Stimulated activated CD8-positive, alpha-beta memory T cell treated with anti-CD3 and anti-CD28 coated beads, Interleukin-15, amount 100 ng/mL, for 48 hours (primary cell): ENCODE data around the gene KLHL14.

ENCODE experiments used
- DNase-seq, 2 donors: peaks; one replicate each; pipeline ENCODE4 v3.0.0-alpha.2; 2020; ENCODE audit warnings: low read depth in 2 of 2

The KLHL14 gene

DNA sequence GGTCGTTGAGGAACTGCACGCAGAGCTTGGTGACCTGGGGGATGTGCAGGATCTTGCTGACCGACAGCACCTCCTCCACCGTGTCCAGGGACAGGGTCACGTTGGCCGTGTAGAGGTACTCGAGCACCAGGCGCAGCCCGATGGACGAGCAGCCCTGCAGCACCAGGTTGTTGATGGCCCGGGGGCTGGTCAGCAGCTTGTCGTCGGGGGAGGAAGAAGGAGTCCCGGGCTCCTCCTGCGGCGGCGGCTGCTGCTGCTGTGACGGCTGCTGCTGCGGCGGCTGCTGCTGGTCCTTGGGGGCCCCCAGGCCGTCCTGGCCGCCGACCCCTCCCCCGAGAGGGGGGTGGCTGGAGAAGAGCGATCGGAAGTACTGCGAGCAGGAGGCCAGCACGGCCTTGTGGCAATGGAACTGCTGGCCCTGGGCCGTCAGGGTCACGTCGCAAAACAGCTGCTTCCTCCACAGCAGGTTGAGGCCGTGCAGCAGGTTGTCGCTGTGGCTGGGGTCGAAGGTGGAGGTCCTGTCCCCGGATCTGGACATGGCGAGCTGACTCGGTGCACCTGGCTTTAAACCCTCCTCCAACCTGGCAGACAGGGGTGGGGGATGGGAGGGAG, 2.7 kb downstream of the KLHL14 start:
- no peak for DNase-seq

- DNase-seq: no peak
Observed at GRCh38 chr18:32769586-32770053, 3.2 kb downstream of the KLHL14 start.

GRCh38 chr18:32769071-32769585, 3.7 kb downstream of the KLHL14 start:
- no peak for DNase-seq

DNA sequence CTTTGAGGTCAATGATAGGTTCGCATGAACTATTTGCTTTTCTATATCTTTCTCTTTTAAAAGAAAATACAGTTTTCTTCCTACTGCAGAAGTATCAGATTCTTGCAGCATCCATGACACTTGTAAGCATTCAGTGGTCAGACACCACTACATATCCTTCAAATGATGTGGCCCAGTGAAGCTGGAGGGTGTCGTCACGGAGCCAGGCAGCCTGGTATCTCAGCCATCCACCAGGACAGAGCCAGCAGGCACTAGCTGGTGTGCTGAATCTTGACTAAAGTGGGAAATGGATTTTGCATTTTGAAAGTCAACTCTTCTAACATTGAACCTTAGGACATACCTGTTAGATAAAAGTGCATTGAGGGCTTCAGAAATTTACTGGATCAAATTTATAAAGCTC, 5.4 kb downstream of the KLHL14 start:
- no peak for DNase-seq

- no peak for DNase-seq
Observed at GRCh38 chr18:32764611-32765244, 8.1 kb downstream of the KLHL14 start.

DNA sequence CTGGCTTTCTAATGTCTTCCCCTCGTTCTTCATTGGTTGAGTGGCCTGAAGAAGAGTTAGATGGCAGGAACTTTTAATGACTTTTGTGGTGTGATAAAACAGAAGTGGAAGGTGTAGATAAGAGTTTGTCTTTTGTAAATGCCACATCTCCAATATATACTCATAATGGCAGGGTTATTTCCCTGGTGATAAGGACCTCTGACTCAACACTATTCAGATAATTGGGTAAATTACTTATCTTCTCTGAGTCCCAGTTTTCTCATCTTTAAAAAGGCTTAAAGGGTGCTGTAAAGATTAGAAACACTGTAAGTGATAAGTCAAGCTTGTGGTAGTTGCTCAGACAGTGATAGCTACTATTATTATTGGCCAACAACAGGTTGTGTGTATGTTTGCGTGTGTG, 9.5 kb downstream of the KLHL14 start:
- no peak for DNase-seq

DNA sequence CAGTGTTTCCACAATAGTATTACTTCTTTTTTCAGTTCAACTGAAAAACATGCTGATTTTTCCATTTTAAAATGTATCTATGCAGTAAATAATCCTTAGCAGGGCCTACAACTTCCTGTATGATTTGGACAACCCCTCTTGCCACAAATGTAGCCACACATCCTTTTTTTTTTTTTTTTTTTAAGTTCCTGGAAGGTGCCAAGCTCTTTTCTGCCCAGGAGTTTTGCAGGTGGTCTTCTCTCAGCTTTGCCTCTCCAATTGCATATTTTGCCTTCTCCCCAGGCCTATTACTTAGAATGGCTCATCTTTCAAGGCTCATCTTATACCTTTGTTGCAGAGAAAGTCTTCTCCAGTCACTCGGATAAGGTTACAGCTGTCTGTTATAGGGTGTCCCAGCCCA, 11.6 kb downstream of the KLHL14 start:
- no peak for DNase-seq

- no peak for DNase-seq
Observed at GRCh38 chr18:32760391-32760790, 12.4 kb downstream of the KLHL14 start.

- DNase-seq: no peak
Observed at GRCh38 chr18:32759611-32760167, 13.1 kb downstream of the KLHL14 start.

GRCh38 chr18:32754508-32755263, 18.1 kb downstream of the KLHL14 start:
- no peak for DNase-seq

DNA sequence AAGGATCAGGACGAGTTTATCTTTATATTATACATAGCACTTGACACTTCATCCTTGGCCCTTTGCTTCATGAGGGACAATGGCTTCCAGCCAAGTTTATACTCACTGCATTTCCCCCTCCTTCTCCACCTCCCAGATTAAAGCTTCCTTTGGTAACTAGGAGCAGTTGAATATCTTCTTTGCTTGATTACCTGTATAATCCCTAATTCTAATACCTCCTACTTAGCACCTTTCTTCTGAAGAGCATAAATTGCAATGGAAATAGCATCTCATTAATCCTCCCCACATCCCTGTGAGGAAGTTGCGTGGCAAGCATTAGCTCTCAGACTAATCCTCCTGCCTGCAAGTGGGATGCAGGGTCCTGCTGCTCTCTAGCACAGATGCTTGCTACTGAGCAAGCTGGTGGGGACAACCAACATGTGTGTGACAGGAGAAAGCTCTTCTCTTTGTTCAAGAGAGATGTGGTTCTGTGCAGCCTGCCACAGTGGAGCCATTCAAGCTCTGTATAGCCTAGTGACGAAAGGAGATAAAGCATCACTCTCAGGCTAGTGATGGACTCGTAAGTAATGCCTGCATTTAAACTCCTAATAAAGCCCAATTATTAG, 19.1 kb downstream of the KLHL14 start:
- no peak for DNase-seq

- no peak for DNase-seq
Observed at GRCh38 chr18:32750328-32750727, 22.5 kb downstream of the KLHL14 start.

DNA sequence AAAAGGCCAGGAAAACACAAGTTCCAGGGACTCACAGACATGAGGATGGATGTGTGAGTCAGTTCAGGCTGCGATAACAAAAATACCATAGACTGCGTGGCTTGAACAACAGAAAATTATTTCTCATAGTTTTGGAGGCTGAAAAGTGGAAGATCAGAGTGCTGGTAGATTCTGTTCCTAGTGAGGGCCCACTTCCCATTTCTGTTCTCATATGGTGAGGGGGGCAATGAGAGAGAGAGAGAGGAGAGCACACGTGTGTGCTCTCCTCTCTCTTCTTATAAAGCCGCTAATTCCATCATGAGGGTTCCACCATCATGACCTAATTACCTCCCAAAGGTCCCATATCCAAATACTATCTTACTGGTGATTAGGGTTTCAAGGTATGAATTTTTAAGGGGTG, 23.0 kb downstream of the KLHL14 start:
- no peak for DNase-seq

DNA sequence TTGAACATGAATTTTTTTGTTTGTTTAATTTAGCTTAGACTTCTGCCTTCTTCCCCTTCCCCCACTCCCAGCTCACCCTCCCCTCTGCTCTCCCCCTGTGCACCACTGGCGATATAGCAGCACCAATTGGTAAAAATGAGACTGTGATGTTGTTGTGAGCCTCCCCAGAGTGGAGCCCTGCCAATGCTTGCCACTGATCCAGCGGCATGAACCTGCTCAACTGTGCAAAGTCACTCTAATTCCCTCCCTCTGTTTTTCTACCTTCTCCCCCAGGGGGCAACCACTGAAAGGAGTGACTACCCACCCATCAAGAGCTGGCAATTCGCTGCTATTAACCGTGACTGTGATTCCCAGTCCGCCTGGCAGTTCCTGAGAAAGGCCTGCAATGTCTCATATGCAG, 30.2 kb downstream of the KLHL14 start:
- no peak for DNase-seq

DNA sequence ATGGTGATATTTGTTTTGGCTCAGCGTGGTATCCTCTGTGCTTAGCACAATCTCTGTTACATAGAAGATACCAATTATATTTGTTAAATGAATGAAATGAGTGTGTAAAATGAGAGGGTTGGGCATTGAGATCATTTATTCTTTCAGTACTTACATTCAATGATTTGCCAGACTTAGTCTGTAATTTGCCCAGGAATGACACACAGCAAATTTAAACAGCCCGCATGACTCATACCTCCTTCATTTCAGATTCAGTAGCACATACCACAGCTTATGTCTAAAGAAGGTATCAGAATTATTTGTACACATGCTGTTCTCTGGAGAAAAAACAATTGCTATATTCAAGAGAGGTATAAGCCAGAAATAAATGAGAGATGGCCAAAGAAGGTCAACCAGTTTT, 37.0 kb downstream of the KLHL14 start:
- DNase-seq: no peak

DNA sequence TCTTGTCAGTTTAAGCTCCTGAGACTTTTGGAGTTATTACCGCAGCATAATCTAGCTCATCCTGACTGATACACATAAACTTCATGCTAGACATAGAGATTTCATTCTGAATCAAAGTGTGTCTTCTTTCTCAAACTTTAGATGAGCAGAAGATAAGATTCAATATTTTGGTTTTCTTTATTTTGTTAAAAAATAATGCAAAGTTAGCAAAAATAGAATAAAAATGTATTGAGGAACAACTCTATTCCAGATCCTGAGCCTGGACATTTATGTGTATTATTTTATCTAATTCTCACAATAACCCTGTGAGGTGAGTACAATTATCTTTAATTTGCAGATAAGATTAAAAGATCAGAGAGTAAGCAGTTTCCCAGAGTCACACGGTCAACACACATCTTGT, 38.4 kb downstream of the KLHL14 start:
- no peak for DNase-seq

GRCh38 chr18:32732165-32732564, 40.7 kb downstream of the KLHL14 start:
- no peak for DNase-seq

DNA sequence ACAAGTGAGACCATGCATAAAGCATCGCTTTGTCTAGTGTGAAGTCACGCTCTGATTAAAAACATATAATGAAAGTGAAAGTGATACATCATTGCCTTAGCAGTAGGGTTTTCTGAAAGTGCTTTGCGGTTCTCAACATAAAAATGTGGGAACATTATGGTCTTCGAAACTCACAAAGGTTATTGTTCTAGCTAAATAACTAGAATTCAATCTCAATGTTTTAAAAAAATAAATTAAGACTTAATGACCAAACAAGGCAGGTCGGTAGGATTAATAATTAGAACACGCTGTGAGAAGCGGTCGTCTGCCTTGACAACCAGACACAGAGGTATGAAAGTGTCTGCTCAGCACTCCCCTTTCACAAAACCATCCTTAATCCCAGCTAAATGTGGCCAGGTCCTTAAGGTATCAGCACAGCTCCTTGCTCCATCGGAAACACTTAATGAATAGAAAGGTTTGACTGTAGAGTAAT, 42.2 kb downstream of the KLHL14 start:
- DNase-seq: no peak

DNA sequence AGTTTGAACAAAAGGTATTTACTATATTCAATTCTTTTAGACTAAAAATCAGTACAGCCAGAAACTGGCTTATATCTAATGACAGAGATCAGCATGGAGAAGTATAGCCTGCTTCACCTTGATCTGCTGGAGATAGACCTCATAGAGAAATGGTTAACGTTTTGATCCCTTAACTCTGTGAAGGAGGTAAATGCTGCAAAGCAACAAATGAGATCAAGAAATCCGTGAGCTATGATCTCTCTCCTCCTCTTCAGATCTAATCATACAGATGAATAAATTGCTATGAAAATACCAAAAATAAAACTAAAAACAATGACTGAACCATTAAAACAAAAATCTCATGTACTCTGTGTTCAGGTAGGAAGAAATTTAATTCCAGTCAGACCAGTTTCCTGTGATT, 42.8 kb downstream of the KLHL14 start:
- DNase-seq: no peak

DNA sequence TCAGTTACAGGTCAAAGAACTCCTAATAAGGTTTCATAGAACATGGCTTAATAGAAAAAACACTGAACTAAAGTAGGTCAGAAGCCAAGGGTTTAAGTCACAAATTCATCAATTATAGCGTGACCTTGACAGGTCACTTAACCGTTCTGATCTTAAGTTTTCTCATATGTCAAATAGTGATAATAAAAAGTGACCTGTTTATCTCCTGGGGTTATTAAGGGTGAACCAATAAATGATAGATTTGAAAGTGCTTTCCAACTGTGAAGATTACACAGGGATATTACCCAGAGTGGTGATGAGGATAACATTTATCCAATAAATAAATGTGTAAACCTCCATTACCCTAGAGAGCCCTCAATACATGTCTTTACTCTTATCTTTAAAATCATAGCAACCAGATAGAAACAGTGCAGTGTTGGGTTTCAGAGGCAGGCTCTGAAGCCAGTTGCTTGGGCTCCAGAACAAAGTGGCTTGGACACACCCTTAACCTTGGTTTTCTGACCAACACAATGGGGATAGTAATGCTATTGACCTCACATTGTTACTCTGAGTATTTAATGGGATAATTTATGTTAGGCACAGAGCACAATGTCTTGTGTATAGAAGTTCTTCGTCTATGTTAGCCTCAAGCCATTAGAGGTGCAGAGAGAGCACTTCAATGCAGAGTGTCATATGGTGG, 48.6 kb downstream of the KLHL14 start:
- no peak for DNase-seq

DNA sequence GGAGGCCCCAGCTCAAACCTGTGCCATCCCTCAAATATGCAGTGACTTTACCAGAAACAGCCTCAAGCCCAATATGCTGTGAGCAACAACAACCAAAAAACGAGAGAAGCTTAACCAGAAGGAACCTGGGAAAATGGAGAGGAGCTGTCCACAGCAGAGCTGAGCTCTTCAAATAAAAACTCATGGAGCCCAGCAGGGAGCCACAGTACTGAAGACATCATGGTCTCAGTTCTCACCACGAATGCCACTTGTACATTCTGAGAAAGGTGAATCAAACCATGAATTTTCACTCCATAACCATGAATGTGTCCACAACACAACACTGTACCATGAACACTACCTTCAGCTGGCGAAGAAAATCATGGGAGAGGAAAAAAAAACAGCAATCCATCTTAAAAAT, 50.5 kb downstream of the KLHL14 start:
- DNase-seq: no peak
